ENCODE data around the gene MUS81.

DNA sequence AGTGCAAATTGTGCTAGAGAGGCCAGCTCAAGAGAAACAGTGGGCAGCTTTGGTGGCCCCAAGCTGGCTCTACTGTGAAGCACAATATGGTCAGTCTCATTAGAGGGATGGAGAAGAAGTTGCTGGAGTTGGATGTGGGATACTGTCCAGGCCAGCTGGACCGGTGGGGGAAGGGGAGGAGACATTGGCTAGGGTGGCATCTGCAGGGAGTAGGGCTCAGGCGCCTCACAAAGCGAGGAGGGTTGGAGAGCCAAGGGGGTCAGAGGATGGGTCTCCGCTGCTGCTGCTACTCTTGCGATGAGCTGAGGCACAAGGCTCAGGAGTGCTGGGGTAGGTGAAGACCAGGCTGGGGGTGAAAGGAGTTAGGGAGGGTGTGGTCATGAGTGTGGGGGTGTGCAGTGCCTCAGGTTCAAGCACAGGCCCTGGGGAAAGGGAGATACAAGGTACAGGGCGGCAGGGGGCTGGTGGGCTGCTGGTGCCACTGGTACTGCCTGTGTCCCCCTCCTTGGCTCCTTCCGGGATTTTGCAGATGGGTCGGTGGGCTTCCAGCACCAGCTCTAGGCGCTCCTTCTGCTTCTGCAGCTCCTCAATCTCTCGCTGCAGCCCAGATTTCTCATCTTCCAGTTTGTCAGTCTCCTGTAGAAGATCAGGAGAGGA lies 32.6 kb downstream of the MUS81 start:
- TF ChIP-seq, protein P1, sequence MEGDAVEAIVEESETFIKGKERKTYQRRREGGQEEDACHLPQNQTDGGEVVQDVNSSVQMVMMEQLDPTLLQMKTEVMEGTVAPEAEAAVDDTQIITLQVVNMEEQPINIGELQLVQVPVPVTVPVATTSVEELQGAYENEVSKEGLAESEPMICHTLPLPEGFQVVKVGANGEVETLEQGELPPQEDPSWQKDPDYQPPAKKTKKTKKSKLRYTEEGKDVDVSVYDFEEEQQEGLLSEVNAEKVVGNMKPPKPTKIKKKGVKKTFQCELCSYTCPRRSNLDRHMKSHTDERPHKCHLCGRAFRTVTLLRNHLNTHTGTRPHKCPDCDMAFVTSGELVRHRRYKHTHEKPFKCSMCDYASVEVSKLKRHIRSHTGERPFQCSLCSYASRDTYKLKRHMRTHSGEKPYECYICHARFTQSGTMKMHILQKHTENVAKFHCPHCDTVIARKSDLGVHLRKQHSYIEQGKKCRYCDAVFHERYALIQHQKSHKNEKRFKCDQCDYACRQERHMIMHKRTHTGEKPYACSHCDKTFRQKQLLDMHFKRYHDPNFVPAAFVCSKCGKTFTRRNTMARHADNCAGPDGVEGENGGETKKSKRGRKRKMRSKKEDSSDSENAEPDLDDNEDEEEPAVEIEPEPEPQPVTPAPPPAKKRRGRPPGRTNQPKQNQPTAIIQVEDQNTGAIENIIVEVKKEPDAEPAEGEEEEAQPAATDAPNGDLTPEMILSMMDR (IDR thresholded peaks at IDR 0.05; ENCODE audit: low read depth, low read length, poor library complexity, severe bottlenecking) = no peak
- TF ChIP-seq EZH2phosphoT487 (IDR thresholded peaks at IDR 0.05; ENCODE audit: borderline replicate concordance, low read length) = no peak

All from DOHH2 (cell line).